GM18520 (cell line): ENCODE data around the gene LGR6.
"Not testable (repeated sequence)": the region's sequence is repeated elsewhere in the genome, so short reads cannot be mapped to it uniquely, and the experiment has no call there.

Experiments
- ATAC-seq: cut with Tn5 transposase; IDR thresholded peaks from one replicate; pipeline ENCODE4 v1.9.1; 2021; ENCODE audit not compliant: unreplicated experiment

The LGR6 gene

DNA sequence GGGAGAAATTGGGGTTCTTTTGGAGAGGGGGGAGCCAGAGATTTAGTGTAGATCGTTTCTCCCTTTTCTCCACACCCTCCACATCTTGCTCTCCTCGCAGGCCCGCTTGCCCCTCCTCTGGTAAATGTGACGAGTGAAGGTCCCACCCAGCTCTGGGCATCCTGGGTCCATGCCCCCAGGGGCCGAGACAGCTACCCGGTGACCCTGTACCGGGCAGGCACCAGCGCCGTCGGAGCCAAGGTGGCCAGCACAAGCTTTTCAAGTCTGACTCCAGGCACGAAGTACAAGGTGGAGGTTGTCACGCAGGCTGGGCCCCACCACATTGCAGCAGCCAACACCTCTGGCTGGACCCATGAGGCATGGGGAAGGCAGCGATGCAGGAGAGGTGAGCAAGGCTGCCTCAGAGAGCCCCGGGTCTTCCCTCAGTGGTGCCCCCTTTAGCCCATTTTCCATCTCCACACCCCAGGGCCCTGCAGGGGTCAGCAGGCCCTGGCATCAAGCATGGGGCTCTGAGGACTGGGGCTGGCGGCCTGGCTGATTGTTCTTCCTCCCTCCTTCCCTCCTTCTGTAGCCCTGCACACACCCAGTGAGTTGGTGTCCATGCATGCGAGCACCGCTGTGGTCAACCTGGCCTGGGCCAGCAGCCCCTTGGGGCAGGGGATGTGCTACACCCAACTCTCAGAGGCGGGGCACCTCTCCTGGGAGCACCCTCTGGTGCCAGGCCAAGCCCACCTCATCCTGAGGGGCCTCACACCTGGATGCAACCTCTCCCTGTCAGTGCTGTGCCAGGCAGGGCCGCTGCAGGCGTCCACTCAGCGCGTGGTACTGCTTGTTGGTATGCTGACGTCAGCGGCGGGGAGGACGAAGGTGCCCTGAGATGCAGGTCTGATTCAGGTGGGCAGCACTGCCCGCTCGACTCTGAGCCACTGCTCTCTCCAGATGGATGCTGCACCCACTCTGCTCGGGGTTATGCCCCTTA lies 16.4 kb upstream of the LGR6 start:
- ATAC-seq, result no peak

DNA sequence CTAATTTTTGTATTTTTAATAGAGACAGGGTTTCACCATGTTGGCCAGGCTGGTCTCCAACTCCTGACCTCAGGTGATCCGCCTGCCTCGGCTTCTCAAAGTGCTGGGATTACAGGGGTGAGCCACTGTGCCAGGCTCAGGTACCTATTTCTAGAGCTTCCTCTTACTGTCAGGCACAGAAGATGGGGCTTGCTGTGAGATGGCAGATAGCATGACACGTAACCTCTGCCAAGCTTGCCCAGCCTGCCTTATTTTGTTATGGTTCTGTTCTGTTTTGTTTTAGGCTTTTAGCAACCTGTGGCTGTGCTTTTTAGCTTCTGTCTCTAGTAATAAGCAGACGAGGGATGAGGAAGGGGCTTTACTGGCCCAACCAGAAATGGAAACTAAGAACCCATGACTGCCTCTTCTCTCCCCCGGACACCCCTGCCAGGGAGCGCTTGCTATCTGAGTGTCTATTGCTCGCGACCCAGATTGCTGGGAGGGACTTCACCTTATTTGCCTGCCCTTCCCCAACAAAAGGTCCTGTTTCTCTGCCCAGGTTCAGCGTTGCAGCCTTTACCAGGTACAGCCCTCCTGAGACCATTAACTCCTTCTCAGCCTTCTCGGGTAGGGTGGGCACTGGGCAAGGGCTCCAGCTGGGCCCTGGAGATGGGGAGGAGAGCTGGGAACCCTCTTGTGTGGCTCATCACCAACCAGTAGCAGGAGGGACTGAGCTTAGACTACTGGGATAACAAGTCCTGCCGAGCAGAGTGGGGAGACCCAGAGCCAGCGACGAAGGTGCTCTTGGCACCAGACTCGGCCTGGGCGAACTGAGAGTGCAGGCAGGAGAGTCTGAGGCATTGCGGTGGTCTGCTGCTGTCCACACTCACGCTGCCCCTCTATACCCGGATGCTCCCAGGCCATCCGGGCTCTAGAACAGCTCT lies 13.5 kb upstream of the LGR6 start:
- no peak for ATAC-seq

DNA sequence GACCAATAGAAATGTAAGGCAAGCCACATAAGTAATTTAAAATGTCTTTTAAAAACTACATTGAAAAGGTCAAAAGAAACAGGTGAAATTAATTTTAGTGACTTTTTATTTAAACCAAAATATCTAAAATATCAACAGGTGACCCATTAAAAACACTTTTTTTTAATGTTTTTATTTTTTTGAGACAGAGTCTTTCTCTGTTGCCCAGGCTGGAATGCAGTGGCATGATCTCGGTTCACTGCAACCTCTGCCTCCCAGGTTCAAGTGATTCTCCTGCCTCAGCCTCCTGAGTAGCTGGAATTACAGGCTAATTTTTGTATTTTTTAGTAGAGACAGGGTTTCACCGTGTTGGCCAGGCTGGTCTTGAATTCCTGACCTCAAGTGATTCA lies 12.9 kb upstream of the LGR6 start:
- not testable (repeated sequence) for ATAC-seq

DNA sequence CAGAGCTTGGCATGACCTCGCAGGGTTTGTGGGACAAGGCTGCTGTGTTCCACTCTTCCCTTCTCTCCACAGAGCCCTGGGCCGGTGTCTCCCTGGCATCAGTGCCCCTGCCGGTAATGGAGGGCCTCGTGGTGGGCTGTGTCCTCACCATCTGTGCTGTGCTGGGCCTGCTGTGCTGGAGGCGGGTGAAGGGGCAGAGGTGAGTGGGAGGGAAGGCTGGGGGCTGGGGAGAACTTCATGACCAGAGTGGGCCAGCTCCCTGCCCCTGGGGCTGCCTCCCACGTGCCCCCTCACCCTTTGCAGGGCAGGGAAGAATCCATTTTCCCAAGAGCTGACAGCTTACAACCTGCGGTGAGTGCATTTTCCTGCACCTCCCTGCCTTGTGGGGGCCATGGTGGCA lies 12.0 kb upstream of the LGR6 start:
- ATAC-seq, result no peak

DNA sequence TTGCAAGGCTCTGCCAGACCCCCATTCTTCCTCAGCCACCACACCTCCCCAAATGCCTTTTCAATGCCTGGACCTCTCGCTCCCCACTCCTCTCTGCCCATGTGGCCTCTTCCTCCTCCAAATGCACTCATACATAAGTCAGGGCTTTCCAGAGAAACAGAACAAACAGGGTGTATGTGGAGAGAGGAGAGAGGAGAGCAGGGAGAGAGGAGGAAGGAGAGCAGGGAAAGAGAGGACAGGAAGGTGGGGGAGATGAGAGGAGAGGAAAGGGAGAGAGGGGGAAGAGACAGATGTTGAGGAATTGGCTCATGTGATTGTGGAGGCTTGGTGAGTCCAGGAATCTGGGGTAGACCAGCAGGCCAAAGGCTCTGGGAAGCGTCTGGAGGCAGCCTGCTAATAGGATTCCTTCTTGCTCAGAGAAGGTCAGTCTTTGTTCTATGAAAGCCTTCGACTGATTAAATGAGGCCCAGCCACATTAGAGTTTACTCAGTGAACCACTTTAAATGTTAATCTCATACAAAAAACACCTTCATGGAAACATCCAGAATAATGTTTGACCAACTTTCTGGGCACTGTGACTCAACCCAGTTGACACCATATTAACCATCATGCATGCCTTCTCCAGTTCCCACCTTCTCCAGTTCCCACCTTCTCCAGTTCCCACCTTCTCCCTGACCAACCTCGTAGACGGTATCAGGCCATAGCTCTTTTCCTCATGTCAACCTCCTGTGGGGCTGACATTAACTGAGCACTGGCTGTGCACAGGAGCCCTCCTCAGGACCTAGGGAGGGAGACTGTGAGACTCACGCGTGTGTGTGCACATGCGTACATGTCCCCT lies 11.3 kb upstream of the LGR6 start:
- ATAC-seq, result no peak

DNA sequence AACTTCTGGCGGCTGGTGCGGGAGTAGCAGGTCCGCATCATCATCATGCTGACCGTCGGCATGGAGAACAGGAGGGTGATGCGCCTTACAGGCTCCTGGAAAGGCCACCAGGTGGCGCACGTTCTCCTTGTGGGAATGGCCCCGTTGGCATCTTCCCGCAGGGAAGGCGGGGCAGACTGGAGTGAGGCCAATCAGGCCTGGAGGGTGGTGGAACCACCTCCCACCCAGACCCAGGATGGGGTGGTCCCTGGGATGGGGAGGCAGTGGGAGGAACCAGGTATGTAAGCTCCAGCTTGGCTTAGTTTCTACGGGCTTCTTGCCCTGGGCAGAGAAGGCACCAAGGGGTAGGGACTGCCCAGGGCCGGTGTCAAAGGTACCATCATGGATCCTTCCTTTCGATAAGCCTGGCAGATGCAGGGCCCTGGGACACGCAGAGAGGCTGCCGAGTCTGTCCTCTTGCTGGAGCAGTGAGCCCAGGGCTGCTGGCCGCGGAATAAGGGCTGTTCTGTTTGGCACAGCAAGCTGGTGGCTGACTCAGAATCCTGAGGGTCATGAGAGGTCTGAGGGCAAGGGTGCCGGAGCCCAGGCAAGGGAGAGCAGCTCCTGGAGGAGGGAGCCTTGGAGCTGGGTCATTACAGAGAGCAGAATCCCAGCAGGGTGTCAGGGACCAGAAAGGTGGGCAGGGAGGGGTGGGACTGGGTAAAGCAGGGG lies 8.7 kb upstream of the LGR6 start:
- no peak for ATAC-seq

DNA sequence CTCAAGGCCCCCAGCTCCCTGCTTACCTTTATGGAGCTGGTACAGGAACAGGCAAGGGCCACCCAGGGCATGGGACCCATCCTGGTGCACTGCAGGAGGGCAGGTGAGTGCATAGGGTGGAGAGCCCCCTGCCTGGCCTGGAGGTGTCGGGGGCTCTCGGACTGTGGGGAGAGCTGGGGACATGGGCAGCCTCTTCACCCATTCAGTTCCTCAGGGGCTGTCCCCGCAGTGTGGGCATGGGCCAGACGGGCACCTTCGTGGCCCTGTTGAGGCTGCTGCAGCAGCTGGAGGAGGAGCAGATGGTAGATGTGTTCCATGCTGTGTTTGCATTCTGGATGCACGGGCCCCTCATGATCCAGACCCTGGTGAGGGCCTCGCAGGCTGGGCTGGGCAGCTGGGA lies 7.3 kb upstream of the LGR6 start:
- no peak for ATAC-seq

DNA sequence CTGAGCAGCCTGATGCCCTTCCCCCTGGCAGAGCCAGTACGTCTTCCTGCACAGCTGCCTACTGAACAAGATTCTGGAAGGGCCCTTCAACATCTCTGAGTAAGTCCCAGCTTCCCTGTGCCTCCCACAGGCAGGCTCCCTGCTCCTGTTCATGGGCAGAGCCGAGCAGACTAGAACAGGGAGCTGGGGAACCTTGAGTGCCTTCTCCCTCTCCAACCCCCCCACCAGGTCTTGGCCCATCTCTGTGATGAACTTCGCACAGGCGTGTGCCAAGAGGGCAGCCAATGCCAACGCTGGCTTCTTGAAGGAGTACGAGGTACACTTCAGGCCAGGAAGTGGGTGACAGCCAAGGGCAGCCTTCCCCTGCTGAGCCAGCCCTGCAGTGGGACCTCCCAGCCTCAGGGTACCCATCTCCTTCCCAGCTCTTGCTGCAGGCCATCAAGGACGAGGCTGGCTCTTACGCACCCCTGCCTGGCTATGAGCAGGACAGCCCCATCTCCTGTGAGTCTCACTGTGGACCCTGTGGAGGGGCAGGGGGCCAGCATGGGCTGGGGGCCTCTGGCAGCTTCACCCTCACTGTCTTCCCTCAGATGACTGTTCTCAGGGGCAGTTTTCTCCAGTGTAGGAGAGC lies 6.4 kb upstream of the LGR6 start:
- no peak for ATAC-seq

DNA sequence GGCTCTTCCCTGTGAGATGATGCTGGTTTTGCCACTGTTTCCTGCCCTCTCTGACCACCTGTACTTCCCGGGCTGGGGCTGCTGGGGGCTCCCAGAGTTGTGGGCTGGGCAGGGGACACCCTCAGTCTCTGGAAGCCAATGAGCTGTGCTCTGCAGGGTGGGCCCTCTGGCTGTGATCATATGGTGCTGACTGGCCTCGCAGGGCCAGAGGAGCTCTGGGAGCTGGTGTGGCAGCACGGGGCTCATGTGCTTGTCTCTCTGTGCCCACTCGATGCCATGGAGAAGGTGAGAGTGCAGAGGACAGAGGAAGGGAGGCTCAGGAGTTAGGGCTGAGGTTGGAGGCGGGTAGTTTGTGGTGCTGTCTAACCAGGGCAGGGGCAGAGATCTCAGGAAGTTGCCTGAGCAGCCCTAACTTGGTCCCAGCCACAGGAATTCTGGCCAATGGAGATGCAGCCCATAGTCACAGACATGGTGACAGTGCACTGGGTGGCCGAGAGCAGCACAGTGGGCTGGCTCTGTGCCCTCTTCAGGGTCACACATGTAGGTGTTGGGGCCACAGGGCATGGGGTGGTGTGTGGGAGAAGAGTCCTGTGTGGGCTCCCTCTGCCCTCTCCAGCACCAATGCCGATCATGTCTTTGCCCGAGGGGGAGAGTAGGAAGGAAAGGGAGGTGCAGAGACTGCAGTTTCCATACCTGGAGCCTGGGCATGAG lies 5.7 kb upstream of the LGR6 start:
- no peak for ATAC-seq

DNA sequence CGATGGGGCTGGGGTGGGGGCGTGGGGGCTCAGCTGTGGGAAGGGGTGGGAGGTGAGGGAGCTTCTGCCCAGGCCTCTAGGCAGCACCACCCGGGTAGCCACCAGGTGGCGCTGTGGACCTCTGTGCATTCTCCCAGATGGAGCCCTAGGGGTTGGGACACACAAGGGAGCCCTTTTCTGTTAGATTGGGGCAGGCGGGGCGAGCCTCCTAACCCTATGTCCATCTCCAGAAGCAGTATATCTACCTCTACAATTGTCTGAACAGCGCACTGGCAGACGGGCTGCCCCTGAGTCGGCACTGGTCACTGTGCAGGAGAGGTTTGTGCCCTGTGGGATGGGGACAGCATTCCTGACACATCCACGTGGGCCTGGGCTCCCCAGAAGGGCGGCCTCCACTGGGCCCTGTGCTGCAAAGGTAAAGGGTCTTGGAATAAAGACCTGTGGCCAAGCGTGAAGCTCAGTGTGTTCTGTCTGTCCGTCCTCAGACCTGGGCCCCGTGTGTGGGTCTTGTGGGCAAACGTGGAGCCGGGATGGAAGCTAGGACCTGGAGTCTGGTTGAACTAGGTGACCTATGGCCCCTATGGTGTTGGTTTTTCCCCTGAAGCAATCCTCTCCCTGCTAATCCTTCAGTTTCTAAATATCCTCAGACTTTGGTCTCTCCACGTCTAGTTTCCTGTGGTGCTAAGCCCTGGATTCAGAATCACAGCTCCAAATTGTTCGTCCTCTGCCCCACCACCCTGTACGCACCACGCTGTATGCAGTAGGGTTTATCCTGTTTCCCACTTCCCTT lies 4.4 kb upstream of the LGR6 start:
- no peak for ATAC-seq

DNA sequence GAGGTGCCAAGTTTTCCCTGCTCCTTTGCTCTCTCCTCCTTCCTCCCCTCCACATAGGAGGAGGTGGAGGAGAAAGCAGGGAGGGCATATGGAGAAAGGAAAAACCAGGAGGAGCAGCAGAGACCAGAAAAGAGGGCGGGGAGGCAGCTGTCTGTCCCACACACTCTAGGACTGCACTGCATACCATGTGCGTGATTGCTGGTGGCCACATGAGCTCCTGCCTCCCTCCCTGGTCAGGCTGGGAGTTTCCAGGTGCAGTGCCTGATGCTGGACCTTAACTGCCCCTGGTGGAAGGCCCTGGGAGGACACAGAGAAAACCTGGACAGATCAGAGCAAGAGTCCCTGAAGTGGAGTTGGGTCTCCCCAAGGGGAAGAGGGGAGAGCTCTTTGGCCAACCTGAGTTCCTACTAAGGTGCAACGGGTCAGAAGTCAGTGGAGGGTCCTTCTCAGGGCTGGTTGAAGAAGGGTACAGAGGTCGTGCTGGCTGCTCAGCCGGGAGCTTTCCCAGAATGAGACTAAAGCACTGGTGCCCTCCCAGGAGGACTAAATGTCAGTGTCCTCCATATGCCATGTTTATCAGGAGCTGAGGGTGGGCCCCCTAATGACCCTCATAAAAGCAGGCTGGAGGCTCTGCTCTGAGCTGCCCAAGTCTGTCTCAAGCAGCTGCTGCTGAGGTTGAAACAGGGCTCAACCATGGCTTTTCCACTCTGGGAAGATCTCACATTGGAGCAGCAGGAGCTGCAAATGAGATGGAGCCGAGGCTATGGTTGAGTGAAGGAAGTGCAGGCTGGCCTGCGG lies 3.5 kb upstream of the LGR6 start:
- no peak for ATAC-seq

DNA sequence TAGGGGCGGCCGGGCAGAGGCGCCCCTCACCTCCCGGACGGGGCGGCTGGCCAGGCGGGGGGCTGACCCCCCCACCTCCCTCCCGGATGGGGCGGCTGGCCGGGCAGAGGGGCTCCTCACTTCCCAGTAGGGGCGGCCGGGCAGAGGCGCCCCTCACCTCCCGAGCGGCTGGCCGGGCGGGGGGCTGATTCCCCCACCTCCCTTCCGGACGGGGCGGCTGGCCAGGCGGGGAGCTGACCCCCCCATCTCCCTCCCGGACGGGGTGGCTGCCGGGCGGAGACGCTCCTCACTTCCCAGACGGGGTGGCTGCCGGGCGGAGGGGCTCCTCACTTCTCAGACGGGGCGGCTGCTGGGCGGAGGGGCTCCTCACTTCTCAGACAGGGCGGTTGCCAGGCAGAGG lies 2.2 kb upstream of the LGR6 start:
- not testable (repeated sequence) for ATAC-seq

DNA sequence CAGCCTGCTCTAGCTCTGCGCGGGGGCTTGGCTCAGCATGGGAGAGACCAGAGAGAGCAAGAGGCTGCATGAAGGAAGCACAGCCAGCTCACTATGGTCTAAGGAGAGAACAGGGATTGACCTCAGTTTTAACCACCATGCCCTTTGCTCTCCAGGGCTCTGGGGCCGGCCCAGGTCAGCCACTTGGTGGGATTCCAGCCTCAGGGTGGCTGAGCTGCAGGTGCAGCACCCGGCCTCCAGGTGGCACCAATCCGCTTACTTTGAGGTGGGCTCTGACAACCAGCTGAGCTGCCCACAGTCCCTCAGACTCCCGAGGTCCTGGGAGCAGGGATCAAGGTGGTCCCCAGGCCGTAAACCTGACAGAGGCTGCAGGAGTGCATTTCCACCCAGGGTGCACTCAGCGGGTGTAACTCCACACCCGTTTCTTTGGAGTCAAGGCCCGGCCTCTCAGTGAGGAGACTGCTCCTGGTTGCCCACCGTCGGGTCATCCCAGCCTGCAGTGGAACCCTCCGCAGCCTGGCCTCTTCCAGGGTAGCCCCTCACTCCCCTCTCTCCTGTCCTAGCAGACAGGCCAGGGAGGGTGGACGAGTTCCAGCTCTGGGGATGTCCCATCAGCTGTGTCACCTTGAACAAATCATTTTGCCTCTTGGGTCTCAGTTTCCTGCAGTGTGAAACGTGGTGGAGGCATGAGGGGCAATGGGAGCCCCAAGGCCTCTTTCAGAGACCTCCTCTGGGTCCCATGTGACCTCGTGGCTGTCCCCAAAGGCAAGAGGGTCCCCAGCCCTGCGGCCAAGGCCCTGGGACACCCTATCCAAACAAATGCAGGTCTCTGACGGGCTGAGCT lies 607 bp upstream of the LGR6 start:
- no peak for ATAC-seq

DNA sequence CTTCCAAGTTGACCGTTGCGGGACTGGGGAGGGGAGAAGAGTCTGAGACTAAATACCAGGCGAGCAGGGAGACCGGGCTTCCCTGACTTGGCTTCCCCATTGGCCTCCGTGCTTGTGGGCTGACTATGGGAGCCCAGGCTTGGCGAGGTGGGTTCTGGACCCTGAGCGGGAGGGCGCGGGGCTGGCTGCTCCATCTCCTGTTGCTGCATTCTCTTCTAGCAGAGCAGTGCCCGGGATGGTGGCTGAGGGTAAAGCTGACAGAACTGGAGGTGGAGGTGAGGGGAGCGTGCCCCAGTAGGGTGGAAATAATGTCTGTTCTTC lies 689 bp downstream of the LGR6 start:
- ATAC-seq, result no peak

DNA sequence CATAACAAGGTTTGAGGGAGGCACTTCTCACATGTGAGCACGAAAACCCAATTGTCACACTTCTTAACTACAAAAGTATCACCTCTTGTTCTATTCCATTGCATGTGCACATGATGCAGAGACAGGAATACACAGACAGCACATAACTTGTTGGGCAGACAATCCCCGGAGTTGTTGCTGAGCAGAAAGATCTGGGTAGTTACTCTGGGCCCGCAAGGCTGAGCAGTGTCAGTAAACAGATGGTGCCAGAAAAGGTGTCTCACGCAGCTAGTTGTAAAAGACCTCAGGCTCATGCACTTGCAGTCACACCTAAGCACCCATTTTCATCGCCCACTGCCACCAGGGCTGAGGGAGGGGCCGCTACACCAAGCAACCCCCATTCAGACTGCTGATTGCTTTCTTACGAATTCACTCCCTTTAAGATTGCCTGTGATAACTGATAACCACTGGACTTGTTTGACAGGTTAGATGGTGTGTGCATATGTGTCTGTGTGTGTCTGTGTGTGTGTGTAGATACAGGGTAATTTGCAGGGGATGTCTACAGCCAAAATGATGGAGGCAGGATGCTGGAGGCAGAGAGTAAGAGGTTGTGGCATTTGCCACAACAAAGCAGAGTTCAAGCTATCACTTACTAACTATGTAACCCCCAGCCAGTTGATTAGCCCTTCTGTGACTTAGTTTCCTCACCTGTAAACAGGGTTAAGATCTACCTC lies 4.2 kb downstream of the LGR6 start:
- no peak for ATAC-seq

DNA sequence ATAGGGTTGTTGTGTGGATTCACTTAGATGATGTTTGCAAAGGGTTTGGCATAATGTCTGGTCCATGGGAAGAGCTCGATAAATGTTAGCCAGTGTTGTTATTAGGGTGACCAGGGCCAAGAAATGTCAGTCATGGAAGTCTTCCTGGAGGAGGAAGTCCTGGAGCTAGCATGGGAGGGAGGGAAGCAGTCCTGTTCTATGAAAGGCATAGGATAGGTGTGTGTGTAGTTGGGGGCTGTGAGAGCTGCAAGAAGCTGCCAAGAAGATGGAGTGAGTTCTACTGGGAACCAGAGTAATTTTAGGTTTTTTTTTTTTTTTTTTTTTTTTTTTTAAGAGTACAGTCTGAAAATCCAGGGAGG lies 4.7 kb downstream of the LGR6 start:
- ATAC-seq, result no peak
